Keratinocyte (primary cell): ENCODE measurements around the gene VSNL1. TPM values are rescaled to one million over a fixed set of nuclear protein-coding genes. Genes with fewer than 3 reads are reported as not detected.

ENCODE experiments used
- DNase-seq: peaks from one replicate; pipeline ENCODE4 v3.0.0-alpha.2; 2011; ENCODE audit warnings: low read depth, missing footprints, low spot score
- FAIRE-seq: peaks from 2 replicates; lab custom pipeline; 2011; peaks lifted over from hg19 to GRCh38; lab: Jason Lieb, UNC
- H2AFZ ChIP-seq: 2 replicates; pipeline ENCODE4 v1.6.0; 2012; ENCODE audit warnings: low read length, control low read depth, inconsistent platforms; ENCODE audit not compliant: control insufficient read depth
- H3K27ac ChIP-seq: 2 replicates; pipeline ENCODE4 v1.5.1; 2011; ENCODE audit warnings: low read length; ENCODE audit not compliant: control insufficient read depth, insufficient read depth
- H3K27me3 ChIP-seq: 3 replicates; pipeline ENCODE4 v1.6.0; 2011; ENCODE audit warnings: low read length; ENCODE audit not compliant: control insufficient read depth, insufficient read depth; ENCODE audit errors: extremely low read depth
- H3K36me3 ChIP-seq, 2 experiments: 2 replicates in 1 of 2; 3 replicates in 1 of 2; pipeline ENCODE4 v1.5.1; 2011; ENCODE audit warnings: low read length in 2 of 2, mild to moderate bottlenecking in 1 of 2; ENCODE audit not compliant: control insufficient read depth in 2 of 2, insufficient read depth in 2 of 2; ENCODE audit errors: extremely low read depth in 1 of 2
- H3K4me1 ChIP-seq: 3 replicates; pipeline ENCODE4 v1.5.1; 2011; ENCODE audit warnings: low read length; ENCODE audit not compliant: control insufficient read depth, insufficient read depth; ENCODE audit errors: extremely low read depth
- H3K4me2 ChIP-seq: 3 replicates; pipeline ENCODE4 v1.6.0; 2011; ENCODE audit warnings: low read depth, low read length; ENCODE audit not compliant: control insufficient read depth, insufficient read depth; ENCODE audit errors: extremely low read depth
- H3K4me3 ChIP-seq, 3 experiments: fragments of 200-600 bp in 1 of 3; sonication (generic) in 1 of 3; 2 replicates in 2 of 3; 3 replicates in 1 of 3; pipeline ENCODE4 v1.5.1; 2011 to 2016; ENCODE audit warnings: low read length in 3 of 3, mild to moderate bottlenecking in 3 of 3, control low read depth in 2 of 3, inconsistent platforms in 1 of 3, low read depth in 1 of 3, mixed read lengths in 1 of 3, mixed run types in 1 of 3, moderate library complexity in 1 of 3; ENCODE audit not compliant: control insufficient read depth in 2 of 3, insufficient read depth in 2 of 3; ENCODE audit errors: extremely low read depth in 1 of 3
- H3K79me2 ChIP-seq: 2 replicates; pipeline ENCODE4 v1.6.0; 2012; ENCODE audit warnings: low read length; ENCODE audit not compliant: control insufficient read depth, insufficient read depth
- H3K9ac ChIP-seq: 3 replicates; pipeline ENCODE4 v1.6.0; 2011; ENCODE audit warnings: low read length; ENCODE audit not compliant: control insufficient read depth, insufficient read depth; ENCODE audit errors: extremely low read depth
- H3K9me1 ChIP-seq: 3 replicates; pipeline ENCODE4 v1.6.0; 2011; ENCODE audit warnings: low read length; ENCODE audit not compliant: control insufficient read depth, insufficient read depth; ENCODE audit errors: extremely low read depth
- H3K9me3 ChIP-seq: 2 replicates; pipeline ENCODE4 v1.5.1; 2012; ENCODE audit warnings: low read depth, low read length; ENCODE audit not compliant: control insufficient read depth
- H4K20me1 ChIP-seq: 3 replicates; pipeline ENCODE4 v1.6.0; 2011; ENCODE audit warnings: low read length; ENCODE audit not compliant: control insufficient read depth, insufficient read depth; ENCODE audit errors: extremely low read depth
- CTCF ChIP-seq, 3 experiments: IDR thresholded peaks in 1 of 3; conservative IDR thresholded peaks in 1 of 3; optimal IDR thresholded peaks in 1 of 3; 2 replicates in 2 of 3; 3 replicates in 1 of 3; pipeline versions ENCODE3 to v1.5.1; 2011; ENCODE audit warnings: low read length in 3 of 3, mild to moderate bottlenecking in 3 of 3, moderate library complexity in 2 of 3, control low read depth in 1 of 3, inconsistent platforms in 1 of 3; ENCODE audit not compliant: insufficient read depth in 2 of 3; ENCODE audit errors: extremely low read depth in 1 of 3
- EZH2 ChIP-seq: IDR thresholded peaks from one replicate; pipeline ENCODE4 v1.6.1; 2012; ENCODE audit warnings: inconsistent platforms, mild to moderate bottlenecking, low read length, moderate library complexity
- dilution Hi-C: fragments of 300-500 bp; cut with MboI; formaldehyde crosslinking; loops from one replicate; pipeline ENCODE4 v1.7.0; 2020; ENCODE audit warnings: low sequenced_read_pairs; ENCODE audit not compliant: extremely low pct_ligation_motif_present
- polyA plus RNA-seq, 5 experiments: library from polyadenylated mRNA; depleted of rRNA in 3 of 5; stranded (reverse) in 3 of 5; stranded (forward) in 1 of 5; unstranded in 1 of 5; fragments of >200 nt; gene quantifications; 1 replicate in 1 of 5; 2 replicates in 3 of 5; 3 replicates in 1 of 5; pipeline versions ENCODE4 v1.2.1 to v1.2.3, GENCODE V29; 2011 to 2012; ENCODE audit warnings: missing spikeins in 2 of 5, low read depth in 1 of 5, low replicate concordance in 1 of 5

VSNL1 gene
- polyA plus RNA-seq, 1 donor (not counting 4 experiments of a cell fraction or from before 2014, with no cell fraction given): 32.1 TPM

GRCh38 chr2:17533546-17533945 lies 7.0 kb upstream of the VSNL1 start:
- no peak overlapping the region for H3K4me2 ChIP-seq
- H3K36me3 ChIP-seq: no peaks in the 10 kb centered on the region
- H2AFZ ChIP-seq: no peak overlapping the region
- no peak overlapping the region for H3K9ac ChIP-seq
- H3K79me2 ChIP-seq: no peaks in the 10 kb centered on the region
- H4K20me1 ChIP-seq: no peaks in the 10 kb centered on the region
- no peaks in the 10 kb centered on the region for H3K9me3 ChIP-seq
- no peak for DNase-seq
- peaks cover 19% of the 10 kb centered on the region for H3K4me1 ChIP-seq
- H3K4me3 ChIP-seq: no peak overlapping the region
- H3K27me3 ChIP-seq: no peaks in the 10 kb centered on the region
- TF ChIP-seq EZH2 (no peak), CTCF (optimal IDR thresholded peaks at IDR 0.05 in 1 of 3, IDR thresholded peaks at IDR 0.05 in 1 of 3, conservative IDR thresholded peaks at IDR 0.05 in 1 of 3; ENCODE audit: extremely low read depth in 1 of 3, insufficient read depth in 2 of 3, low read length in 3 of 3) (no peak)
- H3K27ac ChIP-seq: no peak overlapping the region
- dilution Hi-C loops: no loop called here
- FAIRE-seq: no peak
- no peaks in the 10 kb centered on the region for H3K9me1 ChIP-seq

- Histone ChIP-seq H2AFZ (no peak overlapping the region), H3K9ac (no peak overlapping the region), H3K4me2 (no peak overlapping the region), H3K27ac (no peak overlapping the region), H3K27me3 (no peaks in the 10 kb centered on the region), H4K20me1 (no peaks in the 10 kb centered on the region), H3K9me3 (no peaks in the 10 kb centered on the region), H3K9me1 (no peaks in the 10 kb centered on the region), H3K79me2 (no peaks in the 10 kb centered on the region), H3K4me1 (peaks cover 17% of the 10 kb centered on the region), H3K36me3 (no peaks in the 10 kb centered on the region), H3K4me3 (no peak overlapping the region)
- DNase-seq (no peak), FAIRE-seq (no peak)
- dilution Hi-C loops: no loop called here
- no peak for TF ChIP-seq CTCF (optimal IDR thresholded peaks at IDR 0.05 in 1 of 3, IDR thresholded peaks at IDR 0.05 in 1 of 3, conservative IDR thresholded peaks at IDR 0.05 in 1 of 3; ENCODE audit: extremely low read depth in 1 of 3, insufficient read depth in 2 of 3, low read length in 3 of 3)
- TF ChIP-seq EZH2: no peak
These were observed 4.1 kb upstream of the VSNL1 start for GRCh38 chr2:17536416-17536815.
